HT-29 (cell line): Measurements from ENCODE around the gene OCLN. TPM values are rescaled to one million over a fixed set of nuclear protein-coding genes. Genes with fewer than 3 reads are reported as not detected.
"Not testable (repeated sequence)": the region's sequence is repeated elsewhere in the genome, so short reads cannot be mapped to it uniquely, and the experiment has no call there.

Experiments used
- DNase-seq: peaks from one replicate; pipeline ENCODE4 v3.0.0-alpha.2; 2015; ENCODE audit warnings: low spot score
- total RNA-seq: library from RNA; depleted of rRNA; stranded (reverse); fragments of >200 nt; shearing (Covaris generic); gene quantifications from 2 replicates; pipeline ENCODE4 v1.2.3, GENCODE V29; 2014; rRNA removed

OCLN gene, protein sequence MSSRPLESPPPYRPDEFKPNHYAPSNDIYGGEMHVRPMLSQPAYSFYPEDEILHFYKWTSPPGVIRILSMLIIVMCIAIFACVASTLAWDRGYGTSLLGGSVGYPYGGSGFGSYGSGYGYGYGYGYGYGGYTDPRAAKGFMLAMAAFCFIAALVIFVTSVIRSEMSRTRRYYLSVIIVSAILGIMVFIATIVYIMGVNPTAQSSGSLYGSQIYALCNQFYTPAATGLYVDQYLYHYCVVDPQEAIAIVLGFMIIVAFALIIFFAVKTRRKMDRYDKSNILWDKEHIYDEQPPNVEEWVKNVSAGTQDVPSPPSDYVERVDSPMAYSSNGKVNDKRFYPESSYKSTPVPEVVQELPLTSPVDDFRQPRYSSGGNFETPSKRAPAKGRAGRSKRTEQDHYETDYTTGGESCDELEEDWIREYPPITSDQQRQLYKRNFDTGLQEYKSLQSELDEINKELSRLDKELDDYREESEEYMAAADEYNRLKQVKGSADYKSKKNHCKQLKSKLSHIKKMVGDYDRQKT
- total RNA-seq = 25.6 and 43.6 TPM in 2 replicates

DNA sequence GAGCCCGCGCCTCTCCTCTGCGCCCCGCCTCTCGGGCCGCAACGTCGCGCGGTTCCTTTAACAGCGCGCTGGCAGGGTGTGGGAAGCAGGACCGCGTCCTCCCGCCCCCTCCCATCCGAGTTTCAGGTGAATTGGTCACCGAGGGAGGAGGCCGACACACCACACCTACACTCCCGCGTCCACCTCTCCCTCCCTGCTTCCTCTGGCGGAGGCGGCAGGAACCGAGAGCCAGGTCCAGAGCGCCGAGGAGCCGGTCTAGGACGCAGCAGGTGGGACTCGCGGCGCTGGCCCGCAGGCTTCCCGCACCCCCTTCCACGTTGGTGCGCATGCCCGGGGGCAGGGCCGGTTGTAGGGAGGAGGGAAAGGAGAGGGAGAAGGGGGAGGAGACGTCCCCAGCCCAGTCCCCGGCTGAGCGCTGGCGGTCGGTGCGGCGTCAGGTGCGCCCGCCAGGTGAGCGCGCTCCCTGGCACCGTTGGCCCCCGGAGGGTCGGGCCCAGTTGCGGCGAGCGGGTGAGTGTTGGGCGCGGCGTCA is at the start of gene OCLN:
Gene OCLN (plus strand): TSS at position 400 of the 532 bp plus-strand sequence. CDS start 11,455 bp downstream, outside the sequence.
- DNase-seq = peak; percentile 89

DNA sequence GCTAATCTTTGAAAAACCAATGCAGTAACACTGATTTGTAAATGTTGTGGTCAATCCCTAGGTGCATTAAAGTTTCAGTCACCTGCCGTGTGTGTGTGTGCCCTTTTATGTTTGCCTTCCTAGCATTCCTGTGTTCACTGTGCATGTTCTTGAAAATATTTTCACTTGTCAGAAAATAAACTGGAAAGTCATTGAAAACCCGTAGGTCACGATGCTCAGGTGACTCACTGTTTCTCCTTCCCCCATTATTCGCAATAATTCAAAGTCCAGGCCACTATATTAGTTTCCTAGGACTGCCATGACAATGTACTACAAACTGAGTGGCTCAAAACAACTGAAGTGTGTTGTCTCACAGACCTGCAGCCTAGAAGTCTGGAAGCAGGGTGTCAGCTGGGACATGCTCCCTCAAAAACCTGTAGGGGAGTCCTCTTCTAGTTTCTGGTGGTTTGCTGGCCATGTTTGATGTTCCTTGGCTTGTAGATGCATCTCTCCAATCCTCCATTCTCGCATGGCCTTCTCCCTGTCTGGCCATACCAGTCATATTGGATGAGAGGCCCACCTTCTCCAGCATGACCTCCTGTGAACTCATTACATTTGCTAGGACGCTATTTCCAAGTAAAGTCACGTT is 48.3 kb upstream of the OCLN start:
- no peak for DNase-seq

DNA sequence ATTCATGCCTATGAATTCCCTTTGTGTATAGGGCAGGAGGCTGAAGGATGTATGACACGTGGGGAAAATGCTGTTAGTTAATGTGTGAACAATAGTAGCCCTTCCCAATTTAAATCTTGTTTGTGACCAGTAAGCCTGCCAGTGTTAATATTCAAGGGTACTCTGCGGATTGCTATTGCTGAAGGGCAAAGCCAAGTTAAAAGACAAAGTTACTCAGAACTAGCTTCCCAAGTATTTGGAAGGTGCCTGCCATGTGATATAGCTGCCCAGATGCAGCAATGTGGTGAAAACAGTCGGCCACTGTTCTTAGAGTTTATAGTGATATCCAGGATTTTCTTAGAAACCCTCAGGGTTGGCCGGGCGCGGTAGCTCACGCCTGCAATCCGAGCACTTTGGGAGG is 43.1 kb upstream of the OCLN start:
- DNase-seq = no peak

DNA sequence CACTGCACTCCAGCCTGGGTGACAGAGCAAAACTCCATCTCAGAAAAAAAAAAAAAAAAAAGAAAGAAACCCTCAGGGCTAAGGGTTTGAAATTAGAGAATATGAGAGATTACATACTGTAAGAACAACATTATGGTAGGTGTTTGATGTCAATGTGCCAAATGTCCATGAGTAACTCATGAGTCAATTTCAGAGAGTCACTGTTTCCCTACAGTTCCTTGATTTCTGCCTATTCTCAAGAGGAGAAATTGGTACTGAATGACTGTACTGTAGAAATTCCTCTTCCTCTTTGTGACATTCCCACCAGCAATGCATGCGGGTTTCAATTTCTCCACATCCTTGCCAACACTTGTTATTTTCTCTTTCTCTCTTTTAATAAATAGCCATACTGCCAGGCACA is 42.5 kb upstream of the OCLN start:
- no peak for DNase-seq

DNA sequence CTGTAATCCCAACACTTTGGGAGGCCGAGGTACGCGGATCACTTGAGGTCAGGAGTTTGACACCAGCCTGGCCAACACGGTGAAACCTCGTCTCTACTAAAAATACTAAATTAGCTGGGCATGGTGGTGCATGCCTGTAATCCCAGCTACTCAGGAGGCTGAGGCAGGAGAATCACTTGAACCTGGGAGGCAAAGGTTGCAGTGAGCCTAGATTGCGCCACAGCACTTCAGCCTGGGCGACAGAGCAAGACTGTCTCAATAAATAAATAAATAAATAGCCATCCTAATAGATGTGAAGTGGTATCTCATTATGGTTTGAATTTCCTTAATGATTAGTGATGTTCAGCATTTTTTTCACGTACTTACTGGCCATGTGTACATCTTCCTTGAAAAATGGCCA is 42.1 kb upstream of the OCLN start:
- DNase-seq = not testable (repeated sequence)

DNA sequence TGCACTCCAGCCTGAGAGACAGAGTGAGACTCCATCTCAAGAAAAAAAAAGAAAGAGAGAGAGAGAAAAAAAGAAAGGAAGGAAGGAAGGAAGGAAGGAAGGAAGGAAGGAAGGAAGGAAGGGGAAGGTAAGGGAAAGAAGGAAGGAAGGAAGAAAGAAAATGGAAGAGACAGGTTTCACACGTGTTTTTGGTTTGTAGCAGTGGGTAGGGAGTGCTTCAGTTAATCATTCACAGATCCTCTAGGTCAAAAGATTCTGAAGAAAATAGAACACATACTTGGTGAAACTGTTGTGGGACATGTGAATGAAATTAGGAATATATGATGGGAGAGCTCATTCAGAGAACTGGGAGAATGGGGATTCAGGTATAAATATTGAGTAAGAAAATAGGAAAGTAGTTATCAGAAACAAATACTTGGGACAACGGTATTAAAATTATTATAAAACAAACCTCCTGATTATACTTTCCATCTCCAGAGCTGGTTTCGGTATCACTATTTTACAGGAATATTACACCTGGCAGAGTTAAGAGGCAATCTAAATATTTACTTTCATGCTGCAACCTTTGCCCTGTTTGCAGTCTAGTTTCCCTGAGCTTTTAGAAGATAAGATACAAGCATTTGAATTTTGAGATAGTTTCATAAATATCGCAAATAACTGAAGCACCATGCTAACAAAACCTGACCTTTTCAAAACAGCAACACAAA is 40.5 kb upstream of the OCLN start:
- DNase-seq = peak; percentile 67

DNA sequence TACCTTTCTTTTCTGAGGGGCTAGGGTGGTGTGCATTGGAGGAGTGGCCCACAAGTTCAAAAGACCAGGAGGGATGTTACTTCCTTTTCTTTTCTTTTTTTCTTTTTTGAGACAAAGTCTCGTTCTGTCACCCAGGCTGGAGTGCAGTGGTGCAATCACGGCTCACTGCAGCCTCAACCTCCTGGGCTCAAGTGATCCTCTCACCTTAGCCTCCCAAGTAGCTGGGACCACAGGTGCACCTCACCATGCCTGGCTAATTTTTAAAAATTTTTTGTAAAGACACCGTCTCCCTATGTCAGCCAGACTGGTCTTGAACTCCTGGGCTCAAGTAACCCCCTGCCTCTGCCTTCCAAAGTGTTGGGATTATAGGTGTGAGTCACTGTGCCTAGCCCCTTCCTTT is 39.1 kb upstream of the OCLN start:
- DNase-seq = not testable (repeated sequence)

DNA sequence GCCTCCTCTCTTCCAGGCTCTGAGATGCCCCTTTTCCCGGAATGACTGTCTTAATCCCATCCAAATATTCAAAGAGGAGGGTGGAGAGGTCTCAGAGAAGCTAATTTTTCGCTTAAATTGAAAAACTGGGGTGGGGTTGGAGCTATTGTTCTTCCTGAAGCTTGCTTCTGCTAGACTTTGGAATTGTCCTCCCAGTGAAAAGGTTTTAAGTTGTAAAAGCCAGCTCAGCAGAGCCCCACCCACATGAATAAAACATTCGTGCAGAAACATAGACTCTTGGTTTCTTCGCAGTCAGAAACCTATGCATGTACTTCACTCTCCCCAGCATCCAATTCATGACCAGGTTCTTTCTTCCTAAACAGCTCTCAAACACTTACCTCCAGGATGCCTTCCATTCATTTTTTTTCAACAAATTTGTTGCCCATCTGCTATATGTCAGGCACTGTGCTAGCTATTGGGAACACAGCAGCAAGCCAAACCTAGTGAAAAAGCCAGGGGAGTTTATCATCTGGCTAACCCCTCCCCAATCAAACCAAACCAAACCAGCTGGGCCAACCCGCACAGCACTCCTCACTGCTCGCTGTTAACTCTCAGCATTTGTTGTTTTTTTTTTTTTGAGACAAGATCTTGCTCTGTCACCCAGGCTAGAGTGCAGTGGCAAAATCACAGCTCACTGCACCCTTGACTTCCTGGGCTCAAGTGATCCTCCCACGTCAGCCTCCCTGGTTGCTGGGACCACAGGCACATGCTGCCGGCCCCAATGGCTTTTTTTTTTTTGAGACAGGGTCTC is 37.9 kb upstream of the OCLN start:
- DNase-seq = peak; percentile 43

DNA sequence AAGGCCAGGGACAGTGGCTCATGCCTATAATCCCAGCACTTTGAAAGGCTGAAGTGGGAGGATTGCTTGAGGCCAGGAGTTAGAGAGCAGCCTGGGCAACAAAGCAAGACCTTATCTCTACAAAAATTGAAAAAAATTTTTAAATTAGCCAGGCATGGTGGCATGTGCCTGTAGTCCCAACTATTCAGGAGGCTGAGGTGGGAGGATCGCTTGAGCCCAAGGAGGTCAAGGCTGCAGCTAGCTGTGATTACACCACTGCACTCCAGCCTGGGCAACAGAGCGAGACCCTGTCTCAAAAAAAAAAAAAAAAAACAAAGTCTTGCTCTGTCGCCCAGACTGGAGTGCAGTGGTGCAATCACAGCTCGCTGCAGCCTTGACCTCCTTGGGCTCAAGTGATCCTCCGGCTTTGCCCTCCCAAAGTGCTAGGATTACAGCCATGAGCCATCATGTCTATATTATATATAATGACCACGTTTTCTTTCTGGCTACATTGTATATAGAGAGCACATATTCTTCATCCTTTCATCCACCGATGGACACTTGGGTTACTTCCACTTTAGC is 37.1 kb upstream of the OCLN start:
- DNase-seq = not testable (repeated sequence)

DNA sequence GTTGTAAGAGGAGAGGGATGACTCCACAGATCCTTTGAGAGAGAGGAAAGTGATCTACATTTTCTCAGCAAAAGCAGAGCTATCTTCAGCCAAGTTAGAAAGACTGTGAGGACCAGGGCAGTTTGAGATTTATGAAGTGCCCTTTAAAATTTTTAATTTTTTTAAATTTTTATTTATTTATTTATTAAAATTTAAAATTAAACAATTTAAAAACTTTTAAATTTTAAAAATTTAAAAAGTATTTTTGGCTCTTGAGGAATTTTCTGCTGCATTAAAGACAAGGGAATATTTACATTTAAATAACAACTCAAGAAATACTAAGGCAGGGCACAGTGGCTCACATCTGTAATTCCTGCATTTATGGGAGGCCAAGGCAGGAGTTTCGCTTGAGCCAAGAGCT is 30.4 kb upstream of the OCLN start:
- DNase-seq = no peak

DNA sequence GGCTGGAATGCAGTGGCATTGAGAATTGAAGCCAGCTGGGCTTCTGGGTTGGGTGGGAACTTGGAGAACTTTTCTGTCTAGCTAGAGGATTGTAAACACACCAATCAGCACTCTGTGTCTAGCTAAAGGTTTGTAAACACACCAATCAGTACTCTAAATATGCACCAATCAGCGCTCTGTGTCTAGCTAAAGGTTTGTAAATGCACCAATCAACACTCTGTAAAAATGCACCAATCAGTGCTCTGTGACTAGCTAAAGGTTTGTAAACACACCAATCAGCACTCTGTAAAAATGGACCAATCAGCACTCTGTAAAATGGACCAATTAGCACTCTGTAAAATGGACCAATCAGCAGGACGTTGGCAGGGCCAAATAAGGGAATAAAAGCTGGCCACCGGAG is 26.2 kb upstream of the OCLN start:
- DNase-seq = not testable (repeated sequence)

DNA sequence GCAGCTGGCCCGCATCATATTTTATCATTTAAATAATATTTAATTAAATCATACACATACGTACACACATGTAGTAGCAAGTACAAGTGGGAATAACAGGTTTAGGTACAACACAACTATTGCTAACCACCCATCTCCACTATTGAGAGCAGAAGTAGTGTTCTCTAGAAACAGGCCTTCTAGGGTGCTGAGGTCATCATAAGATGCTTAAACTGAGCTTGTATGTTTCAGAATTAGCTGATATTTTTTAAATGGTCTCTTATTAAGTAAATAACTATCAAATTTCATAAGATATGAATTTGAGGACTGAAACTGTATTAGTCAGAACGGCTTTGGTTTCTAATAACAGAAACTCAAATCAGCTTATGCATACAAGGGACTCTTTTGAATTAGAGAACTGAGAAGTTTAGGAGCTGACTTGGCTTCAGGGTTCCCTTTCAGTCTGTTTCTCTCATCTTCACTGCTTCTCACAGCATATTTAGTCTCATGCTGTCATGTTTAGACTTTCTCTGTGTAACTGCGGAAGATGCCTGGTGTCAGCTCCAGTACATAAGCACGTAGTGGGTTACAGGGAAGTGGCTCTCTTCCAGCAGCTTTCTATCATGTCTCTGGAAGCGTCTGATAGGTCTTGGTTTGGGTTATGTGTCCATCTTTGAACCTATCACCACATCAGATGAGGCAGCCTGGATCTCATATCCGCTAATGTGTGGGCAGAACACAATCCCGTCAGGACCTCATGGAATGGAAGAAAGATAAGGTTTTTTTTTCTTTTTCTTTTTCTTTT is 25.0 kb upstream of the OCLN start:
- DNase-seq = no peak

DNA sequence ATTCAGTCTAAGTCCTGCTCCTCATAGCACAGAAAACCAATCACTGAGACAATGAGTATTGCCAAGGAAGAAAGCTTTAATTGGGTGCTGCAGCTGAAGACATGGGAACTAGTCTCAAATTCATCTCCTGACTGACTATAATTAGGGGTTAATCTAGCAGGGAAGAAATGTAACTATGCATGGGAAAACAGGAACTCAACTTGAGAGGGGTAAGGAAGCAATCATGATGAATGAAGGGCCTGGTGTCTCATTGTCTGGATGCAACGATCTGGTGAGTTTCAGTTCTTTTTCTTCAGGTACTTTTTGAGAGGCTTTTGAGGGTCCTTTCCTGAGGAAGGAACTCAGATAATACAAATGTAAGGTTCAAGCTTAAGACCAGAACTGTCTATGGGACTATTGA is 24.0 kb upstream of the OCLN start:
- DNase-seq = no peak

DNA sequence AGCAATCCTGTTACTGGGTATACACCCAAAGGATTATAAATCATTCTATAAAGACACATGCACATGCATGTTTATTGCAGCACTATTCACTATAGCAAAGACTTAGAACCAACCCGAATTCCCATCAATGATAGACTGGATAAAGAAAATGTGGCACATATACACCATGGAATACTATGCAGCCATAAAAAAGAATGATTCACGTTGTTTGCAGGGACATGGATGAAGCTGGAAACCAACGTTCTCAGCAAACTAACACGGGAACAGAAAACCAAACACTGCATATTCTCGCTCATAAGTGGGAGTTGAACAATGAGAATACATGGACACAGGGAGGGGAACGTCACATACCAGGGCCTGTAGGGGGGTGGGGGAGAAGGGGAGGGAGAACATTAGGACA is 21.1 kb upstream of the OCLN start:
- not testable (repeated sequence) for DNase-seq

DNA sequence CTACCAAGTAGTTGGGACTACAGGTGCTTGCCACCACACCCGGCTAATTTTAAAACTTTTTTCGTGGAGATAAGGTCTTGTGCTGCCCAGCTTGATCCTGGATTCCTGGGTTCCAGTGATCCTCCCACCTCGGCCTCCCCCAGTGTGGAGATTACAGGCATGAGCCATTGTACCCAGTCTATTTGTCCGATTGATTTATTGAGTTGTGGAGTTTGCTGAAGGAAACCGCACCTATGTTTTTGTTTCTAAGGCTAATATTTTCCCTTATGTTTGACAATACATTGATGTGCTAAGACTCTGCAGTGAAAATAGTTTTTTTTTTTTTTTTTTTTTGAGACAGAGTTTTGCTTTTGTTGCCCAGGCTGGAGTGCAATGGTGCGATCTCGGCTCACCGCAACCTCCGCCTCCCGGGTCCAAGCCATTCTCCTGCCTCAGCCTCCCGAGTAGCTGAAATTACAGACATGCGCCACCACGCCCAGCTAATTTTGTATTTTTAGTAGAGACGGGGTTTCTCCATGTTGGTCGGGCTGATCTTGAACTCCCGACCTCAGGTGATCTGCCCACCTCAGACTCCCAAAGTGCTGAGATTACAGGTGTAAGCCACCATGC is 20.0 kb upstream of the OCLN start:
- not testable (repeated sequence) for DNase-seq

DNA sequence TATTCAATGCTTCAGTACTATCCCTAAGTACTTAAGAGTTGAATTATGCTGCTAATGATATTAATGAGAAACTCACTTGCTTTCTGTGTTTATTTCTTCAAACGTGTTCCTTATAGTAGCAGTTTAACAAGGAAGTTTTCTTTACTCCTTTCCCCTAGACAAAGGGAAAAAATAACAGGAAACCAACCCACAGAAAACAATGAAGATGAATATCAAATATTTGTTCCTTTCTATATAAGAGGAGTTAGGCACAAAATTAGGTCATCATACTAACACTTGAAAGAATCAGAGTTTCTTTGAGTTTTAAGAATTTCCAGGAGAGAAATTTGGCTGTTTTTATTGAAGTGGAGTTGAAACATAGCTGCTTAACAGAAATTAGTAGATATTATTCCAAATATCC is 15.4 kb upstream of the OCLN start:
- no peak for DNase-seq

DNA sequence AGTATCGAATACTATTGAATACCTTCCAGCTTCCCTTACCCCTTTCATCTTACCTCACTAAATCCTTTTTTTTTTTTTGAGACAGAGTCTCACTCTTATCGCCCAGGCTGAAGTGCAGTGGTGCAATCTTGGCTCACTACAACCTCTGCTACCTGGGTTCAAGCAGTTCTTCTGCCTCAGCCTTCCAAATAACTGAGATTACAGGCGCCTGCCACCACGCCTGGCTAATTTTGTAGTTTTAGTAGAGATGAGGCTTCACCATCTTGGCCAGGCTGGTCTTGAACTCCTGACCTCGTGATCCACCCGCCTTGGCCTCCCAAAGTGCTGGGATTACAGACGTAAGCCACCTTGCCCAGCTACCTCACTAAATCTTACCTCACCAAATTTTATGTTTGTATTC is 14.3 kb upstream of the OCLN start:
- DNase-seq = not testable (repeated sequence)

DNA sequence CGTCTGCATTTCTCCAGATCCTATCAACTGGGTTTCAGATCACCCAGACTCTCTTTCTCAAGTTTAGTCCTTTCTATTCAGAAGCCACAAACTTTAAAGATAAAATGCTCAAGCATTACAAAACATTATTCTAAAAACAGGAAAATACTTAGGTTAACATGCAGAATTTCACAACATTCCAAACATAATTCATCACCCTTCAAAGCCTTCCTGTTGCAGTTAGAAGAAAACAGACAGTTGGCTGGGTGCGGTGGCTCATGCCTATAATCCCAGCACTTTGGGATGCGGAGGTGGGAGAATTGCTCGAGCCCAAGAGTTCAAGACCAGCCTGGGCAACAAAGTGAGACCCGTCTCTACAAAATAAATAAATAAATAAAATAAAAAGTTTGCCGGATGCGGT is 7.7 kb upstream of the OCLN start:
- DNase-seq = no peak

DNA sequence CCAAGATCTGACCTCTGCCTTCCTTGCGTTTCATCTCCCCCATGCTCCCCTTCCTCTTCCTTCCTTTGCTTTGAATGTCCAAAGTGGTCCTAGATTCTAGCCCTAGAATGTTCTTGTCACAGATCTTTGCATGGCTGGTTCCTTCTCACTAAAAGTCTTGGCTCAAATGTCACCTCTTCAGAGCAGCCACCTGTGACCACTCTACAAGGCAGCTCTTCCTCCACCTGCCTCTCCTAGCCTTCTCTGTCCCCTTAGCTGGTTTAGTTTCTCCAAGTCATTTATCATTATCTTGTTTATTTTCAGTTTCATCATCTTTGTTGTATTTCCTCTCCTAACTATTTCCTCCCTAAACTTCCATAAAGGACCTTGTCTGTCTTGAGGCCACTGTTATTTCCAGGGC is 7.1 kb upstream of the OCLN start:
- no peak for DNase-seq

DNA sequence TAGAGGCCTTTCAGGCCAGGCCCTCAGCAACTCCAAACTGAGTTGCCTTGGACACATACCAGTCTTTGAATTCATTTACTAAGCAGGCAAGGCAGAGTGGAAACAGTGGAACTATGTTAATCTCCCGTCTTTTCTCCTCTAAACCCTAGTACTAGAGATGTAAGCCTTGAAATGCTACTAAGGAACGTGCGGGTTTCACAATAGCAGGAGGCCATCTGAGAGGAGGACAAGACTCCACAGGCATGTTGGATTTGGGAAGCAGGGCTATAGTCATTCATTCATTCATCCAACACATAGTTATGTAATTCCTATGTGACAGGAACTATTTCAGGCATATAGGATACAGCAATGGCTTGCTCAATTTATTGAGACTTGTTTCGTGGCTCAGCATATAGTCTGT is 3.3 kb upstream of the OCLN start:
- DNase-seq = no peak
